HCT116 (cell line): ENCODE data around the gene DND1. TPM values are rescaled to one million over a fixed set of nuclear protein-coding genes. Genes with fewer than 3 reads are reported as not detected.
"Not testable (repeated sequence)": the region's sequence is repeated elsewhere in the genome, so short reads cannot be mapped to it uniquely, and the experiment has no call there.

ENCODE experiments used
- ATAC-seq: fragments of 200-7000 bp; cut with Tn5 transposase; 2 replicates; pipeline ENCODE4 v1.9.1; 2020; ENCODE audit warnings: mild to moderate bottlenecking, moderate library complexity
- Bru-seq: library from RNA; stranded (reverse); fragments of 400-500 nt; gene quantifications from one replicate; lab custom pipeline; 2021; lab: Mats Ljungman, UMichigan
- BruChase-seq, 2 experiments: library from RNA; stranded (reverse); fragments of 400-500 nt; gene quantifications; one replicate each; lab custom pipeline; 2021; lab: Mats Ljungman, UMichigan
- BruUV-seq: library from RNA; stranded (reverse); fragments of 400-500 nt; replicated peaks from 2 replicates; lab custom pipeline; 2021; lab: Mats Ljungman, UMichigan
- CTCF ChIA-PET: fragments of 300-600 bp; sonication (Branson Sonifier 250); formaldehyde crosslinking; loops from one replicate; lab custom pipeline; 2021; ENCODE audit warnings: antibody characterized with exemption; lab: Charles Lee
- POLR2A ChIA-PET: fragments of 300-600, 350-600 bp; sonication (Branson Sonifier 250); formaldehyde crosslinking; loops from one replicate; lab custom pipeline; 2021; ENCODE audit warnings: antibody characterized with exemption; lab: Charles Lee
- RAD21 ChIA-PET, 2 experiments: fragments of 300-600 bp; sonication (Branson Sonifier 250); formaldehyde crosslinking; loops; one replicate each; lab custom pipeline; 2023; ENCODE audit warnings: low total read pairs in 2 of 2; ENCODE audit not compliant: uncharacterized antibody in 2 of 2, unreplicated experiment in 2 of 2, low non-redundant PET in 1 of 2; lab: Charles Lee
- DNase-seq: peaks from one replicate; pipeline ENCODE4 v3.0.0-alpha.2; 2010; ENCODE audit warnings: low read depth, low spot score
- H2AFZ ChIP-seq: fragments of 200-600 bp; shearing (Covaris generic), sonication (generic); 2 replicates; pipeline ENCODE4 v1.6.1; 2017; ENCODE audit warnings: low read depth, mixed run types, mixed read lengths, antibody characterized with exemption, low read length; ENCODE audit not compliant: poor library complexity, severe bottlenecking
- H3K27ac ChIP-seq: 2 replicates; pipeline ENCODE4 v1.5.1; 2012; ENCODE audit warnings: low read depth, low read length
- H3K27me3 ChIP-seq: fragments of 200-600 bp; sonication (generic); 2 replicates; pipeline ENCODE4 v1.6.1; 2016; ENCODE audit warnings: mixed run types, low read length, mixed read lengths; ENCODE audit not compliant: insufficient read depth
- H3K36me3 ChIP-seq, 2 experiments: fragments of 200-500 bp in 1 of 2; fragments of 200-600 bp in 1 of 2; sonication (Bioruptor generic) in 1 of 2; sonication (generic) in 1 of 2; 2 replicates each; pipeline versions ENCODE4 v1.5.1 to v1.6.1; 2014 to 2016; ENCODE audit warnings: low read length in 2 of 2, inconsistent platforms in 1 of 2, mixed read lengths in 1 of 2, mixed run types in 1 of 2; ENCODE audit not compliant: insufficient read depth in 2 of 2, control insufficient read depth in 1 of 2
- H3K4me1 ChIP-seq, 2 experiments: fragments of 200-600 bp in 1 of 2; sonication (generic) in 1 of 2; 2 replicates each; pipeline versions ENCODE4 v1.5.1 to v1.6.1; 2012 to 2017; ENCODE audit warnings: low read length in 2 of 2, inconsistent platforms in 1 of 2, mild to moderate bottlenecking in 1 of 2, mixed read lengths in 1 of 2, mixed run types in 1 of 2, moderate library complexity in 1 of 2; ENCODE audit not compliant: insufficient read depth in 2 of 2, control insufficient read depth in 1 of 2
- H3K4me2 ChIP-seq: fragments of 200-600 bp; sonication (generic); 2 replicates; pipeline ENCODE4 v1.6.1; 2017; ENCODE audit warnings: mixed run types, low read length, mixed read lengths
- H3K4me3 ChIP-seq, 2 experiments: fragments of 200-600 bp in 1 of 2; sonication (generic) in 1 of 2; replicated peaks in 1 of 2; 2 replicates each; pipeline ENCODE4 v1.5.1; 2011 to 2016; ENCODE audit warnings: low read length in 2 of 2, control low read depth in 1 of 2, low read depth in 1 of 2, mild to moderate bottlenecking in 1 of 2, mixed read lengths in 1 of 2, mixed run types in 1 of 2
- H3K79me2 ChIP-seq: fragments of 200-600 bp; sonication (generic); 2 replicates; pipeline ENCODE4 v1.6.1; 2017; ENCODE audit warnings: mild to moderate bottlenecking, mixed run types, low read length, moderate library complexity, mixed read lengths; ENCODE audit not compliant: insufficient read depth
- H3K9ac ChIP-seq: fragments of 200-600 bp; sonication (generic); 2 replicates; pipeline ENCODE4 v1.6.1; 2016; ENCODE audit warnings: low read length, mixed read lengths
- H3K9me2 ChIP-seq: fragments of 200-600 bp; sonication (generic), shearing (Covaris generic); 2 replicates; pipeline ENCODE4 v1.6.1; 2017; ENCODE audit warnings: mixed run types, mild to moderate bottlenecking, moderate library complexity; ENCODE audit not compliant: insufficient read depth
- H3K9me3 ChIP-seq, 2 experiments: fragments of 200-500 bp in 1 of 2; fragments of 200-600 bp in 1 of 2; sonication (Bioruptor generic) in 1 of 2; sonication (generic) in 1 of 2; 2 replicates each; pipeline ENCODE4 v1.6.1; 2014 to 2017; ENCODE audit warnings: low read length in 2 of 2, mixed read lengths in 2 of 2, inconsistent platforms in 1 of 2, low read depth in 1 of 2, mild to moderate bottlenecking in 1 of 2, mixed run types in 1 of 2, moderate library complexity in 1 of 2; ENCODE audit not compliant: control insufficient read depth in 1 of 2, insufficient read depth in 1 of 2
- H4K20me1 ChIP-seq: fragments of 200-600 bp; sonication (generic), shearing (Covaris generic); 2 replicates; pipeline ENCODE4 v1.6.1; 2017; ENCODE audit warnings: mixed run types, mild to moderate bottlenecking, moderate library complexity; ENCODE audit not compliant: insufficient read depth
- ELF1 ChIP-seq: IDR thresholded peaks from 2 replicates; pipeline ENCODE4 v1.6.1; 2012; ENCODE audit warnings: low read depth, borderline replicate concordance
- POLR2AphosphoS5 ChIP-seq: IDR thresholded peaks from 2 replicates; pipeline ENCODE4 v1.6.1; 2011; ENCODE audit warnings: mild to moderate bottlenecking, low read depth, low read length, moderate library complexity
- intact Hi-C: fragments of 100-400 bp; cut with micrococcal nuclease; formaldehyde crosslinking; loops from 2 replicates; pipeline ENCODE4 v1.10.0; 2022
- long read RNA-seq: library from polyadenylated mRNA; unstranded; transcript quantifications from one replicate; pipeline ENCODE4 v2.0.0, GENCODE V29; 2021; ENCODE audit not compliant: unreplicated experiment
- polyA plus RNA-seq: library from polyadenylated mRNA; unstranded; fragments of >200 nt; gene quantifications from 2 replicates; pipeline ENCODE4 v1.2.1, GENCODE V29; 2012; ENCODE audit warnings: missing spikeins
- total RNA-seq: library from RNA; stranded (reverse); gene quantifications from one replicate; pipeline ENCODE4 v1.2.1, GENCODE V29; 2021; ENCODE audit not compliant: unreplicated experiment
- TF ChIP-seq, protein P1 (sequence below): IDR thresholded peaks from 2 replicates; pipeline ENCODE4 v1.6.1; 2012

The DND1 gene
- 2.3 TPM for total RNA-seq
- 0.41 and 0.51 TPM in 2 replicates for polyA plus RNA-seq
- percentile 53 among the genes with signal in this experiment for Bru-seq, nascent RNA
- BruChase-seq, experiment 1, labeled RNA remaining after a 6-hour chase, result percentile 63 among the genes with signal in this experiment
- percentile 66 among the genes with signal in this experiment for BruChase-seq, experiment 2, labeled RNA remaining after a 2-hour chase
- long read RNA-seq, partial matches to known transcripts, result 2 of 6 reads
- long read RNA-seq, other reads (novel, unspliced or antisense), result 4 of 6 reads

DNA sequence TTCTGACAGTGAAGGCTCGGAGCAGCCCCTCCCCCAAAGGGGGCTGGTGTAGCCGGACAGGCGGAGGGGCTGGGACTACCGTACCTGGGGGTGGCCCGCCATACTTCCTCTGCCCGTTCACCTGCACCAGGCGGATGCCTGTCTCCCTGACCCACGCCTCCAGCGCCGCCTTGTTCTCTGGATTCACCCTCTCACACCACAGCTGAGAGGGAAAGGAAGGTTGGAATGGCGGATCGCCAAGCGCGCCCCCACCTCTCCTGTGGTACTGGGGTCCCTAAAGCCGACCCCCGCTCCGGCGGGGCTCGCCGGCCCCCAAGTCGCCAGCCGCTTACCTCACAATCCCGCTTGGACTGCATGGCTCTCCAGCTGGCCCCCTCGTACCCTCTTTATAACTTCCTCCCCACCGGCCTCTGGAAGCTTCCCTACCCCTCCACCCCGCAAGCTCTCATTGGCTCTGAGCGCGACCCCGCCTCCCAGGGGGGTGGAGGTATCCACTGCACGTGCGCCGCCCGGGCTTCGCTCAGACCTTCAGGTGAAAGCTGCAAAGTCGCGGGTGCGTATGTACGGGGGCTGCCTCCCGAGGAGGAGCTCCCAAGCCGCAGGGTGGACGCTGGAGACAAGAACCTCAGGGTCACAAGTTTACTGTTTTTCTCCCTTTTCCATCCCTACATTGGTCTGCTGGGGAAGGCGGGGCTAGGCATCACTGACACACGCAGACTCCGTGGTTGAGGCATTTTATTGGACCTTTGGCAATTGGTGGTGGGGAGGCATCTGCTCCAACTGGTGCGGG, at the start of gene DND1:
Gene DND1 (minus strand): TSS at position 390 of the 790 bp plus-strand sequence. CDS start 34 bp downstream, at position 356.
- ATAC-seq (peak; percentile 44), DNase-seq (no peak)
- peaks cover 40 to 41% of the 10 kb centered on the region in 2 experiments; a peak in 3 of 4 replicates for H3K36me3 ChIP-seq
- TF ChIP-seq POLR2AphosphoS5, result peak; percentile 46; the same call in 1 of the 2 replicates
- TF ChIP-seq, protein P1, sequence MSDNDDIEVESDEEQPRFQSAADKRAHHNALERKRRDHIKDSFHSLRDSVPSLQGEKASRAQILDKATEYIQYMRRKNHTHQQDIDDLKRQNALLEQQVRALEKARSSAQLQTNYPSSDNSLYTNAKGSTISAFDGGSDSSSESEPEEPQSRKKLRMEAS, result no peak
- TF ChIP-seq ELF1, result no peak
- no peaks in the 10 kb centered on the region for H3K9me2 ChIP-seq
- intact Hi-C loops, result no loop called here
- POLR2A ChIA-PET, result interaction anchor here (0.7 kb wide), 1 partner anchor 253 kb away, joined by 4 read pairs; the partner anchor contains the start of gene PCDHAC1
- no peaks in the 10 kb centered on the region for H3K27me3 ChIP-seq
- H4K20me1 ChIP-seq, result no peaks in the 10 kb centered on the region
- H3K4me3 ChIP-seq, result no peak within 1 kb of the TSS
- no peak within 1 kb of the TSS for H3K4me2 ChIP-seq
- no peak within 1 kb of the TSS for H2AFZ ChIP-seq
- no peak within 1 kb of the TSS for H3K9ac ChIP-seq
- RAD21 ChIA-PET, result no interaction called here
- H3K27ac ChIP-seq, result no peak within 1 kb of the TSS
- H3K4me1 ChIP-seq, result no peaks in the 10 kb centered on the region
- CTCF ChIA-PET, result no interaction called here
- no peaks in the 10 kb centered on the region for H3K9me3 ChIP-seq
- H3K79me2 ChIP-seq, result peaks cover 10% of the 10 kb centered on the region; the same call in 1 of the 2 replicates
- no TSS peak for BruUV-seq

GRCh38 chr5:140721395-140721794, 48.0 kb upstream of the DND1 start:
- H3K79me2 ChIP-seq, DNase-seq, ATAC-seq, H3K9me3 ChIP-seq, H3K9me2 ChIP-seq, H3K9ac ChIP-seq, H3K4me3 ChIP-seq, H3K27ac ChIP-seq, BruUV-seq, H3K4me2 ChIP-seq, H4K20me1 ChIP-seq, POLR2A ChIA-PET, H3K27me3 ChIP-seq, H2AFZ ChIP-seq, H3K36me3 ChIP-seq: not testable (repeated sequence)
- ChIA-PET CTCF (interaction anchor here (1.0 kb wide), 2 partner anchors 74 to 363 kb away, joined by 3 to 5 read pairs; partner anchors contain the start of genes IK and NDUFA2), RAD21 (interaction anchor here in 1 of 2 experiments (0.6 kb wide), 1 partner anchor 182 kb away, joined by 3 read pairs; no protein-coding TSS in a partner anchor)
- peaks cover 13 to 42% of the 10 kb centered on the region in 2 experiments for H3K4me1 ChIP-seq
- intact Hi-C loops, result loop anchor here (10.0 kb wide), 1 partner anchor 283 kb away; no protein-coding TSS in a partner anchor

DNA sequence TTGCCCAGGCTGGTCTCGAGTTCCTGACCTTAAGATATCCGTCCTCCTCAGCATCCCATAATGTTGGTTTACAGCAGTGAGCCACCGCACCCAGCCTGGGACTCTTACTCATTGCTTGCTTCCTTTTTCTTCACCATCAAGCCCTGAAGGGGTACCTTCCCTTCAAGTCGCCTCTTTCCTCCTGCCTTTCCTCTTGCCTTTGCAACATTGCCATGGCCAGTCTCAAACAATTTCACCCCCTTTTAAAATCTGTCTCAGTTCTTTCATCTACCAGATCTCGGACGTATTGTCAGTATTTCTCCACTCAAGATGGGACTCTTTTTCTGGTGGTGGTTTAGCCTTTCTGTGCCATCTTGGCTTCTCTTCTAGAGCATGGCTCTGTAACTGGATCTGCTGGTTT, 47.4 kb upstream of the DND1 start:
- H3K9ac ChIP-seq, H3K27me3 ChIP-seq, H3K79me2 ChIP-seq, H4K20me1 ChIP-seq, H3K4me3 ChIP-seq, BruUV-seq, H3K27ac ChIP-seq, ATAC-seq, H3K36me3 ChIP-seq, H3K9me3 ChIP-seq, H3K9me2 ChIP-seq, DNase-seq: not testable (repeated sequence)
- Histone ChIP-seq H3K4me1 (peaks cover 12 to 37% of the 10 kb centered on the region in 2 experiments), H2AFZ (peak overlapping the region; percentile 44), H3K4me2 (peak overlapping the region; percentile 77)
- POLR2A ChIA-PET, result interaction anchor here (0.9 to 1.2 kb wide), 2 partner anchors 357 to 362 kb away, joined by 3 read pairs; no protein-coding TSS in a partner anchor
- intact Hi-C loops, result loop anchor here (10.0 kb wide), 1 partner anchor 284 kb away; no protein-coding TSS in a partner anchor
- RAD21 ChIA-PET, result interaction anchor here in 1 of 2 experiments (0.7 kb wide), 1 partner anchor 476 kb away, joined by 3 read pairs; no protein-coding TSS in a partner anchor
- CTCF ChIA-PET, result interaction anchor here (0.7 to 2.7 kb wide), 10 partner anchors 82 to 481 kb away, joined by 3 to 27 read pairs (median 6); partner anchors contain the start of gene HBEGF
